Retina (tissue), 1 donor: ENCODE results near the gene CPXM1.

ENCODE experiments used
- DNase-seq: peaks from one replicate; pipeline ENCODE4 v3.0.0-alpha.2; 2016

The CPXM1 gene

DNA sequence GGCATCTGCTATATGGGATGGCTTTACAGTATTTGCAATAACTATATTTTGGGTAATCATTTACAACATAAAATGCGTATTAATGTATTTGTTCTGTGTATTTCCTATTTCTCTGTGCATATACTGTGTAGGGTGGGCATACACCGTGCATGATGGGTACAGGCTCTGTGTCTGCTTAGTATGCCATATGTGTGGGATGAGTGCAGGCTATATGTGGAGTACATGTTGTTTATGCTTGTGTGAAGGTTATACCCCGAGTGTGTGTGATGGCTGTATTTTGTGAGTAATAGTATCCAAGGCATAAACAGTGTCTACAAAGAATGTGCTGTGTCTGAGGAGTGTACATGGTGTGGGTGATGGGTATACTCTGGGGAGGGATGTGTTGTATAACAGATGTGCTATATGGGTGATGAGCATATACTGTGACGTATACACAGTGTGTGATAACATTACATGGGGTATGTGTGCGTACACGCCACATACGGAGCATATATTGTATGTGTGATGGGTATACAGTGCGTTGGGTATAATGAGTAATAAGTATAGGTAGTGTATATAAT lies 52.7 kb downstream of the CPXM1 start:
- DNase-seq: no peak

DNA sequence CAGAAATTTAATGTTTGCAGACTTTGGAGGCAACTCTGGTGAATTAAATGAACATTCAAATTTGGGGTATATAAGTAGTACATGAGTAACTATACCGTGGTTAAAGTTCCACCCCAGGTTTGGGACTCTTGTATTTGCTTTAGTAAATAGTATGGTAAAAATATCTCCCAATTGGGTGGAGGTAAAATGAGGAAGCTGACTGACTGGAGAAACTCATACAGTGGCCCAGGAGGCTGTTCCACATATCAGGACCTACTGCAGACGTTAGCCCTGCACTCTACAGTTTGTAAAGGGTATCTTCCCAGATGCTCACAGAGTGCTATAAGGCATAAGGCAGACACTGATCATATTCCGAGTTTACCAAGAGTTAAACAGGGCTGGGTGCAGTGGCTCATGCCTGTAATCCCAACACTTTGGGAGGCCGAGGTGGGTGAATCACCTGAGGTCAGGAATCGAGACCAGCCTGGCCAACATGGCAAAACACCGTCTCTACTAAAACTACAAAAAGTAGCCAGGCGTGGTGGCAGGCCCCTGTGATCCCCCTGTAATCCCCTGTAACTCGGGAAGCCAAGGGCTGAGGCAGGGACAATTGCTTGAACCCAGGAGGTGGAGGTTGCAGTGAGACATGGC lies 53.7 kb downstream of the CPXM1 start:
- no peak for DNase-seq

DNA sequence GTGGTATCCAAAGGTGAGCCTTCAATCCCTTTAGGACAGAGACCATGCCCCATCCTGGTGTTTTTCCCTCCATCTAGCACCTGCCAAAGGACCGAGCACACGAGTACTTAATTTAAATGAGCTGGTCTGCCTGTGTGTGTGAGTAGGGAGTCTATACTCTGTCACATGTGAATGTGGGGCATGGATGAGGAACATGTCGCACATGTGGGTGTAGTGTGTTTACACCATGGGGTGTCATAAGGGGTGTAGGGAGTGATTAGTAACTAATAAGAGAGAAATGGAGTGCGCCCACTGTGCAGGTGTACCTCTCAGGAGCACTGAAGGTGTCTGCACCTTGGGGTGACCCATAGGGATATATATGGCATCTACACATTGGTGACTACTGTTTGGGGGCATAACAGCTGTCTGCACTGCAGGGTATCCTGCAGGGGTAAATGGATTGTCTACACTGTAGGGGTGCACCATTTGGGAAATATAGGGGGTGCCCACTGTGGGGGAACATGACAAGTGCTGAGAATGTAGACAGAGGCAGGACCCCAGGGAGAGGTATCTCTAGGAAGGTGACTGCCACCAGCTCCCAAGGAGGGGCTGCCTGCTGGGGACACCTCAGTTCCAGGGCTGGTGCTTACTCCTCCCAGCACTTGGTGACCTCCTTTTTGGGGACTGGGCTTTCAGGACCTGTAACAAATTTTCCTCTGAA lies 54.3 kb downstream of the CPXM1 start:
- DNase-seq: no peak

DNA sequence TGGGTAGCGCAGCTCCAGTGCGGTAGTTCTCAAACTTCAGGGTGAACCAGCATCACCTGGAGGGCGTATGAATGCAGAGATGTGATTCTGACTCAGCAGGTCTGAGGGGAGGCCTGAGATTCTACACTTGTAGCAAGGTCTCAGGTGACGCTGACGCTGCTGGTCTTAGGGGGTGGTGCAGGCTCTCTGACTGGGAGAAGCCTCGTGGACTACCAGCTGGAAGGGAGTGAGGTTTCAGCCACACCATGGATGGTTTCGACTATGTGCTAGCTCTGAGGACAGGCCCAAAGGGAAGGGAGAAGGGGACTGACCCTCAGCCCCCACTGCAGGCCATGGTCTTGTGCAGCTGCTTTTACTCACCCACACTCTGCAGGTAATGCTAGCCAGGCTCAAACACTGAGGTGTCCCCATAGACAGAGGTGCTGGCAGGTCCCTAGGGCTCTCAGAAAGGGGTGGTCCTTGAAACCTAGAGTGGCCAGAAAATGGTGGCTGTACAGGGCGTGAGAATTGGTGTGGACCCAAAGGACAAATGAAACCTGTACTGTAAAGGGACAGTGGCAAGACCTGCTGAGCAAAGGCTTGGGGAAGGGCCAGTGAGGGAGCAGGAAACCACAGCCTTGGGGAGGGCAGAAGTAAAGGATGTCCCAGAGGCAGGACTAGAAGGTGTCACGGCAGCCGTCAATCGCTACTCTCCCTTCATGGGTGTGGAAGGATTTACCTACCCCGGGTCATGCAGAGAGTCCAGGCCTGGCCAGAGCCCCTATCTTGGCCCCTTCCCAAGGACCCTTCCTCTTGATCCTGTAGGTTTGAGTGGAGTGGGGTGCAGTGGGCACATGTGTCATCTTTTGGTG lies 55.1 kb downstream of the CPXM1 start:
- no peak for DNase-seq
